Gastroesophageal sphincter (tissue), 3 donors: ENCODE results near the gene HNRNPM.
A peak's percentile ranks its signal among the peaks of the same experiment; 100 is the strongest.

Experiments
- EP300 ChIP-seq: sonication (generic); formaldehyde crosslinking; IDR thresholded peaks from one replicate; pipeline ENCODE4 v1.6.1; 2017; ENCODE audit warnings: antibody characterized with exemption, mild to moderate bottlenecking
- POLR2AphosphoS5 ChIP-seq: sonication (generic); formaldehyde crosslinking; IDR thresholded peaks from one replicate; pipeline ENCODE4 v1.6.1; 2017; ENCODE audit warnings: antibody characterized with exemption
- TF ChIP-seq, protein P1 (sequence below), 4 experiments: fragments of 200-600 bp in 2 of 4; fragments of 450-650 bp in 2 of 4; sonication (generic) in 1 of 4; IDR thresholded peaks; one replicate each; pipeline ENCODE4 v1.5.1; 2017 to 2019; ENCODE audit warnings: antibody characterized with exemption in 4 of 4, mild to moderate bottlenecking in 2 of 4, moderate library complexity in 2 of 4

DNA sequence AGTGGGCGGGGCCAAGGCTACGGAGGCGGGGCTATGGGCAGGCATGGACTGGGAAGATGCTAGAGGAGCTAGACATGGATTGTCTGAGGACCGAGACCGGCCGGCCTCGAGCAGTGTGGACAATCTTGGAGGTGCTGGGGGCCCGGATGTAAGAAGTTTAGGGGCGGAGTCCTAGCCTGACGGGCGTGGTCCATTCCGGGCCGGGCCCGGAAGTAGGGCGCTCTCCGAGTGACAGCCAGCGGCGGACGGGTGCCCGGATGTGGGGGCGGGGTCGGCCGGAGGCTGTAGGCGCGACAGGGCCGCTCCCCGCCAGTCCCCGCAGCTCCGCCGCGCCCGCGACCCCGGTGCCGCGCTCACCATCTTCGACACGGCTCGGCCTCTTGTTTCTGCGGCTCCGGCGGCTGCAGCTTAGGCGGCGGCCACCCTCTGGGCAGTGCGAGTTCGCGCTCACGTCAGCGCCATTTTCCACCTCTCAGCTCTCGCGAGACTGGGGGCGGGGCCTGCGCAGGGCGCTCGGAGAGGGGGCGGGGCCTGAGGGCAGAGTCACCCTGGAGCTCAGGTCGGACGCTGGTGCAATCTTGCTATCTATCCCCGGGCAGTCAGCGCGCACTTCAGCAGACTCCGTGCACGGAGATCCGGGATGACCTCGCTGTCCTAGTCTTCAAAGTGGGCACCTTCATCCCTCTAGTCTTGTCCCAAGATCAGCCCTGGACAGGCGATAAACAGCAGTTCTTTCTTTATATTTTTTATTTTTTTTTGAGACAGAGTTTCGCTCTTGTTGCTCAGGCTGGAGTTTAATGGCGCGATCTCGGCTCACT lies 69.1 kb downstream of the HNRNPM start, which contains the start of gene ZNF414:
- TF ChIP-seq EP300 (no peak), POLR2AphosphoS5 (peak; percentile 74)
- TF ChIP-seq, protein P1, sequence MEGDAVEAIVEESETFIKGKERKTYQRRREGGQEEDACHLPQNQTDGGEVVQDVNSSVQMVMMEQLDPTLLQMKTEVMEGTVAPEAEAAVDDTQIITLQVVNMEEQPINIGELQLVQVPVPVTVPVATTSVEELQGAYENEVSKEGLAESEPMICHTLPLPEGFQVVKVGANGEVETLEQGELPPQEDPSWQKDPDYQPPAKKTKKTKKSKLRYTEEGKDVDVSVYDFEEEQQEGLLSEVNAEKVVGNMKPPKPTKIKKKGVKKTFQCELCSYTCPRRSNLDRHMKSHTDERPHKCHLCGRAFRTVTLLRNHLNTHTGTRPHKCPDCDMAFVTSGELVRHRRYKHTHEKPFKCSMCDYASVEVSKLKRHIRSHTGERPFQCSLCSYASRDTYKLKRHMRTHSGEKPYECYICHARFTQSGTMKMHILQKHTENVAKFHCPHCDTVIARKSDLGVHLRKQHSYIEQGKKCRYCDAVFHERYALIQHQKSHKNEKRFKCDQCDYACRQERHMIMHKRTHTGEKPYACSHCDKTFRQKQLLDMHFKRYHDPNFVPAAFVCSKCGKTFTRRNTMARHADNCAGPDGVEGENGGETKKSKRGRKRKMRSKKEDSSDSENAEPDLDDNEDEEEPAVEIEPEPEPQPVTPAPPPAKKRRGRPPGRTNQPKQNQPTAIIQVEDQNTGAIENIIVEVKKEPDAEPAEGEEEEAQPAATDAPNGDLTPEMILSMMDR (IDR thresholded peaks at IDR 0.05): peak in 1 of 4 experiments; percentile 3
